ENCODE measurements around the gene PDXDC1.

Gene PDXDC1

GRCh38 chr16:15054357-15055140 is 79.7 kb downstream of the PDXDC1 start:
- TF ChIP-seq CTCF (IDR thresholded peaks at IDR 0.05; ENCODE audit: insufficient read depth, low read length, poor library complexity, severe bottlenecking) (no peak), EZH2phosphoT487 (conservative IDR thresholded peaks at IDR 0.05; ENCODE audit: low read length) (no peak)
- Histone ChIP-seq H3K4me2 (ENCODE audit: low read depth, low read length, poor library complexity, severe bottlenecking) (peak overlapping the region; percentile 63), H3K27me3 (ENCODE audit: low read length) (no peaks in the 10 kb centered on the region), H4K20me1 (ENCODE audit: low read depth, low read length) (0 out of 2 replicates have a peak, but pooled peaks cover 5% of the 10 kb centered on the region), H3K79me2 (ENCODE audit: insufficient read depth, low read length) (peaks cover 40% of the 10 kb centered on the region), H3K9me3 (ENCODE audit: insufficient read depth, low read length) (no peaks in the 10 kb centered on the region), H3F3A (ENCODE audit: insufficient read depth) (peaks cover 7% of the 10 kb centered on the region; the same call in 1 of the 2 replicates), H2AFZ (ENCODE audit: low read depth, low read length, severe bottlenecking) (peak overlapping the region; percentile 97), H3K27ac (ENCODE audit: low read depth, low read length) (no peak overlapping the region), H3K36me3 (ENCODE audit: low read length) (no peaks in the 10 kb centered on the region), H3K9ac (ENCODE audit: low read length) (peak overlapping the region; percentile 83), H3K9me2 (replicated peaks; ENCODE audit: insufficient read depth, low read length) (no peaks in the 10 kb centered on the region), H3K4me3 (ENCODE audit: insufficient read depth, low read length, poor library complexity, severe bottlenecking) (peak overlapping the region; percentile 81)

GRCh38 chr16:15055141-15056053 is 80.6 kb downstream of the PDXDC1 start:
- Histone ChIP-seq H3K79me2 (ENCODE audit: insufficient read depth, low read length) (peaks cover 38% of the 10 kb centered on the region), H3K4me2 (ENCODE audit: low read depth, low read length, poor library complexity, severe bottlenecking) (peak overlapping the region; percentile 63), H3K4me3 (ENCODE audit: insufficient read depth, low read length, poor library complexity, severe bottlenecking) (peak overlapping the region; percentile 81), H3K9me2 (replicated peaks; ENCODE audit: insufficient read depth, low read length) (no peaks in the 10 kb centered on the region), H3K36me3 (ENCODE audit: low read length) (0 out of 2 replicates have a peak, but pooled peaks cover 6% of the 10 kb centered on the region), H3K9ac (ENCODE audit: low read length) (peak overlapping the region; percentile 83), H3K9me3 (ENCODE audit: insufficient read depth, low read length) (no peaks in the 10 kb centered on the region), H3K27me3 (ENCODE audit: low read length) (no peaks in the 10 kb centered on the region), H3K27ac (ENCODE audit: low read depth, low read length) (peak overlapping the region; percentile 50), H2AFZ (ENCODE audit: low read depth, low read length, severe bottlenecking) (peak overlapping the region; percentile 97), H4K20me1 (ENCODE audit: low read depth, low read length) (0 out of 2 replicates have a peak, but pooled peaks cover 5% of the 10 kb centered on the region), H3F3A (ENCODE audit: insufficient read depth) (peaks cover 7% of the 10 kb centered on the region; the same call in 1 of the 2 replicates)
- peak; percentile 25 for TF ChIP-seq CTCF (IDR thresholded peaks at IDR 0.05; ENCODE audit: insufficient read depth, low read length, poor library complexity, severe bottlenecking)
- TF ChIP-seq EZH2phosphoT487 (conservative IDR thresholded peaks at IDR 0.05; ENCODE audit: low read length), result no peak

- Histone ChIP-seq H3K9me2 (replicated peaks; ENCODE audit: insufficient read depth, low read length) (no peaks in the 10 kb centered on the region), H3K4me2 (ENCODE audit: low read depth, low read length, poor library complexity, severe bottlenecking) (no peak overlapping the region), H3K9me3 (ENCODE audit: insufficient read depth, low read length) (no peaks in the 10 kb centered on the region), H3F3A (ENCODE audit: insufficient read depth) (peaks cover 7% of the 10 kb centered on the region; the same call in 1 of the 2 replicates), H4K20me1 (ENCODE audit: low read depth, low read length) (no peaks in the 10 kb centered on the region), H2AFZ (ENCODE audit: low read depth, low read length, severe bottlenecking) (no peak overlapping the region), H3K27me3 (ENCODE audit: low read length) (no peaks in the 10 kb centered on the region), H3K79me2 (ENCODE audit: insufficient read depth, low read length) (peaks cover 20% of the 10 kb centered on the region), H3K4me3 (ENCODE audit: insufficient read depth, low read length, poor library complexity, severe bottlenecking) (no peak overlapping the region), H3K9ac (ENCODE audit: low read length) (no peak overlapping the region), H3K27ac (ENCODE audit: low read depth, low read length) (no peak overlapping the region), H3K36me3 (ENCODE audit: low read length) (peaks cover 9% of the 10 kb centered on the region; the same call in 1 of the 2 replicates)
- TF ChIP-seq EZH2phosphoT487 (conservative IDR thresholded peaks at IDR 0.05; ENCODE audit: low read length) (no peak), CTCF (IDR thresholded peaks at IDR 0.05; ENCODE audit: insufficient read depth, low read length, poor library complexity, severe bottlenecking) (no peak)
Measured at GRCh38 chr16:15057681-15058417, 83.0 kb downstream of the PDXDC1 start.
